H54 (cell line): ENCODE measurements around the gene AKAP13.
"Not testable (repeated sequence)": the region's sequence is repeated elsewhere in the genome, so short reads cannot be mapped to it uniquely, and the experiment has no call there.

Experiments used
- DNase-seq: peaks from one replicate; pipeline ENCODE4 v3.0.0; 2011; ENCODE audit warnings: low spot score, mixed read lengths; ENCODE audit not compliant: insufficient read length
- FAIRE-seq: peaks from 3 replicates; lab custom pipeline; 2011; peaks lifted over from hg19 to GRCh38; lab: Jason Lieb, UNC
- POLR2A ChIP-seq: IDR thresholded peaks from 2 replicates; pipeline ENCODE4 v1.6.1; 2011; ENCODE audit warnings: low read depth, mild to moderate bottlenecking, low read length

Gene AKAP13

GRCh38 chr15:85658816-85659215 lies 278.4 kb downstream of the AKAP13 start:
- TF ChIP-seq POLR2A = no peak
- no peak for DNase-seq
- no peak for FAIRE-seq

GRCh38 chr15:85661859-85662258 lies 281.5 kb downstream of the AKAP13 start:
- no peak for FAIRE-seq

DNA sequence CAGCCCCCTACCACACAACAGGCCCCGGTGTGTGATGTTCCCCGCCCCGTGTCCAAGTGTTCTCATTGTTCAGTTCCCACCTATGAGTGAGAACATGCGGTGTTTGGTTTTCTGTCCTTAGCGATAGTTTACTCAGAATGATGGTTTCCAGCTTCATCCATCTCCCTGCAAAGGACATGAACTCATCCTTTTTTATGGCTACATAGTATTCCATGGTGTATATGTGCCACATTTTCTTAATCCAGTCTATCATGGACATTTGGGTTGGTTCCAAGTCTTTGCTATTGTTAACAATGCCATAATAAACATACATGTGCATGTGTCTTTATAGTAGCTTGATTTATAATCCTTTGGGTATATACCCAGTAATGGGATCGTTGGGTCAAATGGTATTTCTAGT lies 285.3 kb downstream of the AKAP13 start:
- DNase-seq, FAIRE-seq: not testable (repeated sequence)

More at GRCh38 chr15:85661859-85662258, 281.5 kb downstream of the AKAP13 start:
- DNase-seq = no peak
- TF ChIP-seq POLR2A = no peak

- no peak for TF ChIP-seq POLR2A
- FAIRE-seq (peak; percentile 96), DNase-seq (peak; percentile 33)
Measured at GRCh38 chr15:85667491-85668424, 287.4 kb downstream of the AKAP13 start.

DNA sequence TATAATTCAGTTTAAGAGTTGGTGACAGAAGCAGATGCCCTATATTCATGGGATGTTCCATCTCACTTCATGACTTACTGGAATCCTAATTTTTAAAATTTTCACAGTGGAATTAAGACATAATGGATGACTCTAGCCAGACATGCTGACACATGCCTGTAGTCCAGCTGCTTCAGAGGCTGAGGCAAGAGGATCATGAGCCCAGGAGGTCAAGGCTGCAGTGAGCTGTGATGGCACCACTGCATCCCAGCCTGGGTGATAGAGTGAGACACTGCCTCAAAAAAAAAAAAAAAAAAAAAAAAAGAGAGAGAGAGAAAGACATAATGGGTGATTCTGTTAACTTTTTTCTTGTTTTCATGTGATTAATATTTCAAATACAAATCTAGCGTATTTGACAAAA lies 290.8 kb downstream of the AKAP13 start:
- FAIRE-seq (no peak), DNase-seq (no peak)
- TF ChIP-seq POLR2A = no peak

- DNase-seq = no peak
- no peak for TF ChIP-seq POLR2A
- FAIRE-seq = no peak
Measured at GRCh38 chr15:85672332-85673084, 292.1 kb downstream of the AKAP13 start.

DNA sequence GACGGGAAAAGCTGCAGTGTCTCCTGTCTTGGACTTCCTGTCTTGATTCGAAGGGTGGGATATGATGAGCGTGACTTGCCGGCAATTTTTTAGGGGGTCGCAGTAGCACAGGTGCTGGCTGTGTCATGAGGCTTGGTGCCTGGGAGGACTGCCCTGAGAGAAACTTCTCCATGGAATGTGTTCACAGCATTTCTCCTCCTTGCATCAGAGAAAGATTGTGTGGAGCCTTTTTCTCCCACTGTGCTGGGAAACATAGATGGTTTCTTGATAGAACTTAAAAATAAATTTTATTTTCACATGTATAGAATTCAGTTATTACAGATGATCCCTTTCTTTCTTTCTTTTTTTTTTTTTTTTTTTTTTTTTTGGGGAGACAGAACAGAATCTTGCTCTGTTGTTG lies 292.9 kb downstream of the AKAP13 start:
- no peak for DNase-seq
- no peak for FAIRE-seq
- no peak for TF ChIP-seq POLR2A

DNA sequence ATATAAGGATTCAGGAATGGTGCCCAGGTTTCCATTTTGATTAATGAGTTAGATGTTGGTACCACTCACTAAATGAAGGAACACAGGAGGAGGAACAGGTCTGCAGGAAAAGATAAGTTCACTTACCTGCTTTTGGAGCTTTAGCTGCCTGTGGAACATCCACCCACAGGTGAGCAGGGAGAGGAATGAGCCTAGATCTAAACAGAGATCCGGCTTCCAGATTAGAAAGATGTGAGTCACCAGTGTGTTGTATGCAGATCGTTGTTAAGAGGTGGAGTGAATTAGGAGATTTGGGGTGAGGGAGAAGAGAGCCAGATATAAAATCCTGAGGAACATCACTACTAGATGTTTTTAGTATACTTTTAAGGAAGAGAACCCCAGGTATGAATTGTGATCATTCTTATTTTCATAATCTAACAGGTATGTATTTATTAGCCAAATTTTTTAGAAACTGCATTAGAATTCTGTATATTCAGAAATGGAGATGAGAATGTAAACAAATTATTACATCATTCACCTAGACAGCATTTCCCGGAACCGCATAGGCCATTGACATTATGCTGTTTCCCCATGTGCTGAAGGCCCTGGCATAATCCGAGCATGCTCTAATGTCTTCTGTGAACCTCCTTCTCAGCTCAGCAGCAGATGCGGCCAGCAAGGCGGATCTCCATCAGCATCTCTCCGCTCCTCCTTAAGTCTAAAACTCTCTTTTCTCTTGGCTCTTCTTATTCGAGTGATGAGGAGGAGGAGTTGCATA lies 296.1 kb downstream of the AKAP13 start:
- DNase-seq = no peak
- no peak for FAIRE-seq
- TF ChIP-seq POLR2A = no peak

- DNase-seq (no peak), FAIRE-seq (no peak)
- TF ChIP-seq POLR2A = no peak
Measured at GRCh38 chr15:85679231-85679630, 298.8 kb downstream of the AKAP13 start.

DNA sequence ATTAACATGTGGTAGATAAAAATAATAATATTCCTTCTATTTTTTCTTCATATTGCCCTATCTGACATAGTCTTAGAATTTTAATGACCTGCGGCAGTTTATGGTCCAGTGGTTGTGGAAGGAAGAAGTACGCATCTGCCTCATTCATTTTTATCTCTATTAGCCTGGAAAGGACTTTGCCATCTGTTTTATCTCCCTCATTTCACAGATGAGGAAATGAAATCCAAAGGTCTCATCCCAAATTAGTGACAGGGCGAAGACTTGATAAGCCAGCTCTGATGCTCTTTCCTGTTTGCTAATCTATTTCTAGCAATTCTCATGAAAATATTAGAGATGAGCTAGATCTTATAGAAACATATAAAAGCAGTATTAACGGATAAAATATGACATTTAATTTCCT lies 301.0 kb downstream of the AKAP13 start:
- no peak for DNase-seq

DNA sequence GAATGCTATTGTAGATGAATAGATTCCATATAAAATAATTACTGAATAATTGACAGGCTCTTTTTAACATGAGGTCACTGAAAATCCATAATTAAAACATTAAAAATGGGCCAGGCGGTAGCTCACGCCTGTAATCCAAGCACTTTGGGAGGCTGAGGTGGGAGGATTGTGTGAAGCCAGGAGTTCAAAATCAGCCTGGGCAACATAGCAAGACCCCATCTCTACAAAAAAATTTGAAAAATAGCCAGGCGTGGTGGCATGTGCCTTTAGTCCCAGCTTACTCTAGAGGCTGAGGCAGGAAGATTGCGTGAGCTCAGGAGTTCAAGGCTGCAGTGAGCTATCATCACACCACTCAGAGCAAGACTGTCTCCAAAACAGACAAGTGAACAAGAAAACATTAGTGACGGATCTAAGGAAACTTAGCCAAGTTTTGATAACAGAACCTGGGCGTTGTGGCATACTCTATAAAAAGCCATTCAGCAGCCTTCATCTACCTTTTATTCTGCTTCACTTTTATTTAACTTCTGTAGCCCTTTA lies 303.8 kb downstream of the AKAP13 start:
- TF ChIP-seq POLR2A = no peak
- DNase-seq (no peak), FAIRE-seq (no peak)

More for the DNA sequence above, 301.0 kb downstream of the AKAP13 start:
- TF ChIP-seq POLR2A = no peak
- FAIRE-seq = no peak

- no peak for FAIRE-seq
- no peak for DNase-seq
- TF ChIP-seq POLR2A = no peak
Measured at GRCh38 chr15:85685356-85685755, 305.0 kb downstream of the AKAP13 start.

DNA sequence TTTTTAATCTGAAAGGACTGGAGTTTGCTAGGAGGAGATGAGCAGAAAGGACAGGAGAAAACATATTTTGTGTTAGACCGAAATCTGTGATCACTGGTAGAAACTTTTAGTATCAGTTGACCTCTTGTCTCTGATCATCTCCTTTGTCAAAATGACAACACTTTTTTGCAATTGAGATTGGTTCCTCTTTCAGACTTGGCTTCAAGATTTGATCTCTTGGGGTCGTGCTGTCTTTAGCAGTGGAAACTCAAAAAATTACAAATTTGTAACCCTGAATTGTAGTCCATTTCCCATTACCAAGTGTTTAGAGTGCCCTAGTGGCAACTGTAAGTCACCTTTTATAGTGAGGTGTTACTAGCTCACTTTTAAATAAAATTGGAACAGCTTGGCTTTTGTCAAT lies 306.9 kb downstream of the AKAP13 start:
- no peak for TF ChIP-seq POLR2A
- DNase-seq (no peak), FAIRE-seq (no peak)

- DNase-seq (no peak), FAIRE-seq (no peak)
- no peak for TF ChIP-seq POLR2A
Measured at GRCh38 chr15:85688711-85689110, 308.3 kb downstream of the AKAP13 start.
